Spleen (tissue), 11 donors: ENCODE results near the gene RANBP9. TPM values are rescaled to one million over a fixed set of nuclear protein-coding genes. Genes with fewer than 3 reads are reported as not detected.

Experiments used
- DNase-seq: peaks from one replicate; pipeline ENCODE4 v3.0.0-alpha.2; 2020
- H3K27ac ChIP-seq, 8 donors: fragments of 200-600 bp; sonication (generic) in 7 of 8; 1 replicate in 4 of 8; 2 replicates in 4 of 8; pipeline versions ENCODE4 v1.5.0 to v1.8.0; 2016 to 2021; ENCODE audit warnings: inconsistent platforms in 4 of 8, mild to moderate bottlenecking in 4 of 8, moderate library complexity in 1 of 8
- H3K27me3 ChIP-seq, 7 donors: fragments of 200-600 bp; sonication (generic) in 6 of 7; replicated peaks in 1 of 7; 1 replicate in 4 of 7; 2 replicates in 3 of 7; pipeline versions ENCODE4 v1.5.0 to v1.8.0; 2016 to 2021; ENCODE audit warnings: inconsistent platforms in 3 of 7, mild to moderate bottlenecking in 1 of 7
- H3K36me3 ChIP-seq, 6 donors: fragments of 200-600 bp; sonication (generic) in 5 of 6; 1 replicate in 4 of 6; 2 replicates in 2 of 6; pipeline versions ENCODE4 v1.5.0 to v1.8.0; 2016 to 2021; ENCODE audit warnings: inconsistent platforms in 2 of 6
- H3K4me1 ChIP-seq, 6 donors: fragments of 200-600 bp; sonication (generic) in 5 of 6; 1 replicate in 3 of 6; 2 replicates in 3 of 6; pipeline versions ENCODE4 v1.5.0 to v1.8.0; 2016 to 2021; ENCODE audit warnings: inconsistent platforms in 3 of 6
- H3K4me3 ChIP-seq, 8 donors: fragments of 200-600 bp; sonication (generic) in 7 of 8; 1 replicate in 4 of 8; 2 replicates in 4 of 8; pipeline versions ENCODE4 v1.5.0 to v1.8.0; 2016 to 2021; ENCODE audit warnings: inconsistent platforms in 4 of 8, mild to moderate bottlenecking in 4 of 8, moderate library complexity in 2 of 8
- H3K9me3 ChIP-seq, 8 donors: fragments of 200-600 bp; sonication (generic) in 7 of 8; 1 replicate in 4 of 8; 2 replicates in 4 of 8; pipeline versions ENCODE4 v1.5.0 to v1.8.0; 2016 to 2021; ENCODE audit warnings: inconsistent platforms in 4 of 8
- CTCF ChIP-seq, 11 experiments: fragments of 200-600 bp in 7 of 11; fragments of 450-650 bp in 4 of 11; sonication (generic) in 4 of 11; IDR thresholded peaks in 8 of 11; conservative IDR thresholded peaks in 3 of 11; 1 replicate in 7 of 11; 2 replicates in 4 of 11; pipeline versions ENCODE4 v1.4.0 to v1.8.0; 2016 to 2021; ENCODE audit warnings: antibody characterized with exemption in 11 of 11, inconsistent platforms in 4 of 11, mild to moderate bottlenecking in 1 of 11
- POLR2A ChIP-seq, 3 donors: fragments of 450-650 bp; IDR thresholded peaks; one replicate each; pipeline ENCODE4 v1.5.1; 2017; ENCODE audit warnings: antibody characterized with exemption in 3 of 3, mild to moderate bottlenecking in 1 of 3
- POLR2AphosphoS5 ChIP-seq, 3 donors: sonication (generic); formaldehyde crosslinking; IDR thresholded peaks; one replicate each; pipeline ENCODE4 v1.5.1; 2017; ENCODE audit warnings: antibody characterized with exemption in 3 of 3
- WGBS, 5 donors: extraction: QIAGEN DNeasy Blood & Tissue Kit in 3 of 5; methylation state at CpG; one replicate each; pipeline versions ENCODE4 v1.1.5 to v1.1.7; 2013 to 2018; 5-methylcytosine and 5-hydroxymethylcytosine counted together
- intact Hi-C: fragments of 100-400 bp; cut with DNase I; formaldehyde crosslinking; loops from one replicate; pipeline ENCODE4 v1.15.0; 2023; ENCODE audit warnings: low total_unique reads
- polyA plus RNA-seq, 3 donors: library from polyadenylated mRNA; stranded (reverse); fragments of 200-250 nt; gene quantifications; one replicate each; pipeline ENCODE4 v1.2.1, GENCODE V29; 2013
- total RNA-seq, 7 donors: library from RNA; depleted of rRNA in 3 of 7; stranded (reverse); fragments of >200 nt in 3 of 7; fragmentation: NEBNext Ultra II Directional in 4 of 7; extraction: Animal tissue kit (Norgen Biotek cat#: 25700) in 4 of 7; gene quantifications; one replicate each; pipeline versions ENCODE4 v1.1.0 to v1.2.1, GENCODE V29; 2016 to 2021
- donor health status: healthy with polysubstance abuse.
- donor health status: DM: no; HTN: no; CAD: no; lungs with moderate emphysema.
- donor health status: DM: no; HTN: no; CAD: no.
- donor health status: Bipolar disorder and iron deficiency.
- donor health status: healthy.
- donor health status: DM: no; HTN: no; CAD: no.
- donor health status: DM: yes; HTN: yes; CAD: no.

RANBP9 gene
- total and polyA plus RNA-seq, 10 donors, result 13.4 to 41.8 (median 34.6) TPM

- WGBS, 5 donors, result 90 to 96% (median 95%) methylated on average over 4 of the region's 4 CpGs
- Histone ChIP-seq H3K4me1 (peaks cover 21 to 85% (median 59%) of the 10 kb centered on the region in 6 donors), H3K27me3 (no peaks in the 10 kb centered on the region), H3K36me3 (peaks cover 0 to 40% (median 4%) of the 10 kb centered on the region in 6 donors), H3K27ac (no peak overlapping the region), H3K4me3 (no peak overlapping the region), H3K9me3 (no peaks in the 10 kb centered on the region)
- TF ChIP-seq POLR2A (IDR thresholded peaks at IDR 0.05) (no peak), POLR2AphosphoS5 (IDR thresholded peaks at IDR 0.05) (no peak), CTCF (IDR thresholded peaks at IDR 0.05 in 8 of 11, conservative IDR thresholded peaks at IDR 0.05 in 3 of 11) (no peak)
- DNase-seq, result no peak
- intact Hi-C loops, result no loop called here
These were observed 17.1 kb downstream of the RANBP9 start for GRCh38 chr6:13694562-13694961.

GRCh38 chr6:13689511-13690256 is 22.0 kb downstream of the RANBP9 start:
- H3K36me3 ChIP-seq, result peaks cover 0 to 37% (median 4%) of the 10 kb centered on the region in 6 donors
- H3K4me1 ChIP-seq, result peaks cover 0 to 83% (median 34%) of the 10 kb centered on the region in 6 donors
- H3K4me3 ChIP-seq, result no peak overlapping the region
- no peaks in the 10 kb centered on the region for H3K27me3 ChIP-seq
- 94 to 97% (median 95%) methylated on average over 5 of the region's 5 CpGs for WGBS, 5 donors
- H3K27ac ChIP-seq, result no peak overlapping the region
- H3K9me3 ChIP-seq, result no peaks in the 10 kb centered on the region
- no peak for DNase-seq
- intact Hi-C loops, result no loop called here
- TF ChIP-seq POLR2A (IDR thresholded peaks at IDR 0.05) (no peak), CTCF (IDR thresholded peaks at IDR 0.05 in 8 of 11, conservative IDR thresholded peaks at IDR 0.05 in 3 of 11) (no peak), POLR2AphosphoS5 (IDR thresholded peaks at IDR 0.05) (no peak)

- intact Hi-C loops, result no loop called here
- H3K4me1 ChIP-seq, result peaks cover 0 to 83% (median 30%) of the 10 kb centered on the region in 6 donors
- 92 to 97% (median 95%) methylated on average over 5 of the region's 5 CpGs for WGBS, 5 donors
- TF ChIP-seq CTCF (IDR thresholded peaks at IDR 0.05 in 8 of 11, conservative IDR thresholded peaks at IDR 0.05 in 3 of 11) (no peak), POLR2AphosphoS5 (IDR thresholded peaks at IDR 0.05) (no peak), POLR2A (IDR thresholded peaks at IDR 0.05) (no peak)
- H3K27ac ChIP-seq, result peak overlapping the region in 3 of 8 donors; percentile 18 to 57 (median 46)
- no peaks in the 10 kb centered on the region for H3K9me3 ChIP-seq
- no peaks in the 10 kb centered on the region for H3K27me3 ChIP-seq
- no peak overlapping the region for H3K4me3 ChIP-seq
- peaks cover 0 to 27% (median 0%) of the 10 kb centered on the region in 6 donors for H3K36me3 ChIP-seq
- DNase-seq, result no peak
These were observed 22.9 kb downstream of the RANBP9 start for GRCh38 chr6:13688692-13689196.

GRCh38 chr6:13687917-13688351 is 23.7 kb downstream of the RANBP9 start:
- no peaks in the 10 kb centered on the region for H3K27me3 ChIP-seq
- no peaks in the 10 kb centered on the region for H3K9me3 ChIP-seq
- no peak for DNase-seq
- H3K36me3 ChIP-seq, result peaks cover 0 to 24% (median 0%) of the 10 kb centered on the region in 6 donors
- intact Hi-C loops, result no loop called here
- H3K4me1 ChIP-seq, result peaks cover 0 to 82% (median 30%) of the 10 kb centered on the region in 6 donors
- peak overlapping the region in 5 of 8 donors; percentile 1 to 57 (median 18) for H3K27ac ChIP-seq
- H3K4me3 ChIP-seq, result no peak overlapping the region
- 6 to 22% (median 16%) methylated on average over 1 of the region's 1 CpG for WGBS, 5 donors
- TF ChIP-seq POLR2A (IDR thresholded peaks at IDR 0.05), result no peak
- no peak for TF ChIP-seq CTCF (IDR thresholded peaks at IDR 0.05 in 8 of 11, conservative IDR thresholded peaks at IDR 0.05 in 3 of 11)
- TF ChIP-seq POLR2AphosphoS5 (IDR thresholded peaks at IDR 0.05), result no peak
